Measurements from ENCODE around the gene MFSD6. TPM values are rescaled to one million over a fixed set of nuclear protein-coding genes. Genes with fewer than 3 reads are reported as not detected.
"Not testable (repeated sequence)": the region's sequence is repeated elsewhere in the genome, so short reads cannot be mapped to it uniquely, and the experiment has no call there.

The MFSD6 gene
- total RNA-seq, 2 donors from 2014 or later, result 13.5 to 20.8 TPM

DNA sequence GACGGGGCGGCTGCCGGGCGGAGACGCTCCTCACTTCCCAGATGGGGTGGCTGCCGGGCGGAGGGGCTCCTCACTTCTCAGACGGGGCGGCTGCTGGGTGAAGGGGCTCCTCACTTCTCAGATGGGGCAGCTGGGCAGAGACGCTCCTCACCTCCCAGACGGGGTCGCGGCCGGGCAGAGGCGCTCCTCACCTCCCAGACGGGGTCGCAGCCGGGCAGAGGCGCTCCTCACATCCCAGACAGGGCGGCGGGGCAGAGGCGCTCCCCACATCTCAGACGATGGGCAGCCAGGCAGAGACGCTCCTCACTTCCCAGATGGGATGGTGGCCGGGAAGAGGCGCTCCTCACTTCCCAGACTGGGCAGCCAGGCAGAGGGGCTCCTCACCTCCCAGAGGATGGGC, 22.7 kb downstream of the MFSD6 start:
- intact Hi-C loops (cut with DNase I); DNase-seq (ENCODE audit: low spot score): not testable (repeated sequence)

DNA sequence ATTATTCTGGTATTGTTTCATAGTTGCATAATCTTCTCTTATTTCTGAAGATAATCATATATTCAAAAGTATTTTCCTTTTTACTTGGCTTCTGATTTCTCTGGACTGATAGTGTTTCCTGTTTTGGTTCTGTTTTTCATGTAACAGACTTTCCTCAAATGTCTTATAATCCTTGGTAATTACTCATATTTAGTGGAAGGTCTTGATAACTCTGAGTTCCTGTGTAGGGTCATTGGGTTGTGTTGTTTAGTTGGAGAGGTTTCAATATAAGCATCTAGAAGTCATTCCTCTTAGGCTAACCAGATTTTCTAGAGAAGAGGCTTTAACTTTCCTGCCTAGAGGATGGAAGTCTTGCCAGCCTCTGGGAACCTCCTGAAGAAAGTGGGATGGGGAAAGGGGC, 23.8 kb downstream of the MFSD6 start:
- DNase-seq (ENCODE audit: low spot score), result no peak
- intact Hi-C loops (cut with DNase I), result no loop called here

DNA sequence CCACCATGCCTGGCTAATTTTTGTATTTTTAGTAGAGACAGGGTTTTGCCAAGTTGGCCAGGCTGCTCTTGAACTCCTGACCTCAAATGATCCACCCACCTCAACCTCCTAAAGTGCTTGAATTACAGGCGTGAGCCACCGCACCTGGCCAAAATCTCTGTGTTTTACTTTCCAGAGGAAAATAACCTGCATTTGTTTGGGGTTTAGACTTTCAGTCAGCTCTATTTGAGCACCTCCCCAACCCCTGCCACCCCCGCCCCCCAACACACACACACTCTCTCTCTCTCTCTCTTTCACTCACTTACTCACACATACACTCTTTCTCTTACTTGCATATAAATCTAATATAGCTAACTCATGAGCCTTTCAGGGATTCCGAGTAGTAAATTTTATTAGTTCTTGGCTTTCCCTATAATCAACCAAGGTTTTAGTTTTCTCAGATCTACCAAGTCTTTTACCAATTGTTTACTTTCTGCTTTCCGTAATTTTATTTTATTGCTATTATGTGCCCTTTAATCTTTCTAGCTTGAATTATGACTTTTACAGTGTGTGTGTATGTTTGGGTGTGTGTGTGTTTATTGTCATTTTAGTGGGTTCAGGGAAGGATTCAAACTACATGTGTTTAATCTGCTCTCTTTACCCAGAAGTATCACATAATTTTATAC, 24.5 kb downstream of the MFSD6 start:
- intact Hi-C loops (cut with DNase I), result no loop called here

DNA sequence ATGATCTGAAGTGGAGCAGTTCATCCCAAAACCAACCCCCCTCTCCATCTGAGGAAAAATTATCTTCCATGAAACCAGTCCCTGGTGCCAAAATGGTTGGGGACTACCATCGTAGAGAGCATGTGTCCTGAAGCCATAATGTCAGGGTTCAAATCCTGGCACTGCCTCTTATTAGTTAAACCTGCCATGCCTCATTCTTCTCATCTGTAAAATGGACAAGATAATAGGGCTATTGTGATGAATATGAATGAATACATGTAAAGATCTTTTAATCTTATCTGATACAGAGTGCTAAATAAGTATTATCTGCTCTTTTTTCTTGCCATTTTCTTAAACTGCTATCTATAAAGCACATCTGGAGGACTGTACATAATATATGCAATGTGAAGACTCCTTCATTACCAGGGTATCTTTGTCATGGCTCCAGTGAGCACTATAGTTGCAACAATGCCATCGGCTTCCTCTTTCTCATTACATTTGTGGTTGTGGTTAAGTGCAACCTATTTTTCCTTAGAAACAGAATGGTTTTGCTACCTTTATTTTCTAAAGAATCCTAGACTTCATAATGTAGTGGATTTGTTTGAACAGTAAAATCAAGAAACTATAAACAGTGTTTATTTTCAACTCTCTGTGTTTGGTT, 27.0 kb downstream of the MFSD6 start:
- DNase-seq (ENCODE audit: low spot score), result no peak
- intact Hi-C loops (cut with DNase I), result no loop called here

More for the DNA sequence above, 24.5 kb downstream of the MFSD6 start:
- DNase-seq (ENCODE audit: low spot score), result no peak

DNA sequence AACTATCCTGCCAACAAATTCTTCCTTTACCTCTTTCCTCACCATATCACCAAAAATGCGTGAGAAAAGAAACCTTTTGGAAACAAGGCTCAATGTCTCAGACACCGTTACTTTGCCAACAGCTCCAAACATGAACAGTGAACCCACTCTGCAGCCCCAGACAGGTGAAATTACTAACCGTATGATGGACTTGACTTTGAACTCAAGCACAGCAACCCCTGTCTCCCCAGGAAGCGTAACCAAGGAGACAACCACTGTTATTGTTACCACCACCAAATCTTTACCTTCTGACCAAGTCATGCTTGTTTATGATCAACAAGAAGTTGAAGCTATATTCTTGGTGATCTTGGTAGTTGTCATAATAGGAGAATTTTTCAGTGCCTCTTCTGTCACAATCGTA, 28.4 kb downstream of the MFSD6 start:
- intact Hi-C loops (cut with DNase I), result no loop called here
- no peak for DNase-seq (ENCODE audit: low spot score)

DNA sequence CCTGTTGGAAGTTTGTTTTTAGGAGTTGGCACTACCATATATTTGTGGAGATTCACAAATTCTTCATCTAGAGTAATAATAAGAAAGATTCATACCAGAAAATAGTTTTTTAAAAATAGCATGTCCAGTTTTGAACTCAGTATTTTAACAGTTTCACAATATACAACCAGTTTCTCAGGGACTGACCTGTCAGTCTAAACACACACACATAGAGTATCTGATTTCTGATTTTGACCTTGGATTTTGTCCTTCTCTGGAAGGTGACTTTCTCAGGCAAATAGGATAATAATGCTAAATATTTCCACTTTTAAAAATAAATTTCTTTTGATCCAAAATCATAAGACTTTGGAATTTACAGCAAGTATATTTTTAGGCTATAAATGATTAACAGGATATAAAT, 32.0 kb downstream of the MFSD6 start:
- intact Hi-C loops (cut with DNase I), result no loop called here
- no peak for DNase-seq (ENCODE audit: low spot score)

DNA sequence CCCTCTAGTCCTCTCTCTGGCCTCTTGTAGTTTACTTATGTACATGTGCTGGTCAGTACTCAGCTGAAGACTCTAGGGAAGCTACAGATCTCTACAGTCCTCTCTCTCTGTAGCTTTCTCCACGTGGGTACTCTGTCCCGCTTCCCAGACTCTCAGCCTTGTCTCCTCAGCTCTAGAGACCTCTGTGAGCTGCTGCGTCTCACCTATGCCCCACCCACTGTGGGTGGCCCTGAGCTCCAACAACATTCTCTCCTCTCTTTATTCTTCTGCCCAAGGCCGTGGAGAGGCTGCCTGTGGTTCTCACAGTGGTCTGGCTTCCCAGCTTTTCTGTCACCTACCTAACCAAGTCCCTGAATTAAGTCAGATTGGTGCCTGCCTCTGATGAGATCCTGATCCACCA, 33.4 kb downstream of the MFSD6 start:
- no peak for DNase-seq (ENCODE audit: low spot score)
- intact Hi-C loops (cut with DNase I), result no loop called here

DNA sequence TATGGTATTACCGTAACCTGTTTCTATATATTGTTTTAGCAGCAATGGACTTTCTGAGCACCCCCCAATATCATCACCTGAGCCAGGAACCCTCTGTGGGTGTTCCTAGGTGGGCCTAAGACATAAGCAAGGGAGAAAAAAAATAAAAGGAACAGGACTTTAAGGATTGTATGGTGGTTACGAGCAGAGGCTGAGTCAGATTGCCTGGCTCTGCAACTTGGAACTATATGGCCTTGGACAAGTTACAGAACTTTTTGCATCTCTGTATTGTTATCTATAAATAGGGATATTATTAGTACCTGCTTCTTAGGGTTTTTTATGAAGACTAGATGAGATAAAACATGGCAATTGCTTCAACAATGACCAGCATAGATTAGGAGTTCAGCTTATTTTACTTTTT, 34.9 kb downstream of the MFSD6 start:
- intact Hi-C loops (cut with DNase I), result no loop called here

DNA sequence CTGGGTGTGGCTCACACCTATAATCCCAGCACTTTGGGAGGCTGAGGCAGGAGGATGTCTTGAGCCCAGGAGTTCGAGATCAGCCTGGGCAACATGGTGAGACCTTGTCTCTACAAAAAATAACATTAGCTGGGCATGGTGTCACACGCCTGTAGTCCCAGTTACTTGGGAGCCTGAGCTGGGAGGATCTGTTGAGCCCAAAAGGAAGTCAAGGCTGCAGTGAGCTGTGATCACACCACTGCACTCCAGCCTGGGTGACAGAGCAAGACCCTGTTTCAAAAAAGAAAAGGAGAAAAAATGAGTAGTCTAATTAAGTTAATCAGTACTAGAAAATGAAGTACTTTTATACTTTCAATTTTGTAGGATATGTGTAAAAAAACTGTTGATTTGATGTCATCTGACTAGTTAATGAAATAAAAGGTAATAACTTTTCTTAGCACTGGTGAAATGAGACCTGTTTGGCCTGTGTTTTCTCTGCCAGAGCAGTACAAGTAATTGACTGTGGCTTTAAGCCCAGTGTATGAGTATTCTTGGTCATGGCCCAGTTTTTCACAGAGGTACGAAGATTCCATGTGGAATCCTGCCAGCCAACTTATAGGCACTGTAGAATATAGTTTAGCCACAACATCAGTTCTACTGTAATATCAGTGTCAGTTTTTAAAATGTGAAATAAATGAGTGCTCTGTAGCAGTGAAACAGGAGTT, 35.8 kb downstream of the MFSD6 start:
- intact Hi-C loops (cut with DNase I), result no loop called here
- no peak for DNase-seq (ENCODE audit: low spot score)

More for the DNA sequence above, 34.9 kb downstream of the MFSD6 start:
- no peak for DNase-seq (ENCODE audit: low spot score)

DNA sequence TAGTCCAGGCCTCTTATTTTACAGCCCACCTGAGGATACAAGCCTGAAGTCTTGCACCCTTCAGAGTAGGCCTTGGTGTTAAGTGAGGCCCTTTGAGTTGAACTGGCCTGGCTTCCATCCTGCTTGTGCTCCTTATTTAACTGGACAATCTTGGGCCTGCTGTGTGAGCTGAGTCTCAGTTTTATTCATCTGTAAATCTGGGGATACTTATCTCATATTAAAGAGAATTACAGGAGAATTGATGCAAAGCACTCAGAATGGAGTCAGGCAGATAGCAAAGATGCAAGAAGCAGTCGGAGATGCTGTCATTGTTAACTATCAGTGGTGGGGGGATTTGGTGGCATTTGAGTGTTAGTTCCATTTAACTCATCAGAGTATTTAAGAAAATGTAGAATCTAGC, 36.8 kb downstream of the MFSD6 start:
- no peak for DNase-seq (ENCODE audit: low spot score)
- intact Hi-C loops (cut with DNase I), result no loop called here

DNA sequence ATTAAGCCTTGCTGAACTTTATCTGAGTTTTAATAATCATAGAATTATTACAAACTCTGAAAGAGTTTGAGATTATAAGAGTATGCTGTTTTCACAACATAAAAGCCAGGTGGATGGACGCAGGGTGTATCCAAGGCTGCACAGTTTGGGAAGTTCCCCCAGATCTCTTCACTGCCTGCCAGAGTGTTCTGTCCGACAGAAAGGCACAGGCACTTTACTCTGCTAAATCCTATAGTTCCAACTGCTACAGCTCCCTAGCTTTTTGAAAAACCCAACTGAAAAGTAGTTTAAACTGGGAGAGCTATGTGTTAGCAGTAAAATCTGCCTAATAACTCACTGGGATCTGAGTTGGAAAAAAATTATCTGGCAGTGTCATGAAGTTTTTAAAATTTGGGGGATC, 38.0 kb downstream of the MFSD6 start:
- intact Hi-C loops (cut with DNase I), result no loop called here
- DNase-seq (ENCODE audit: low spot score), result no peak

DNA sequence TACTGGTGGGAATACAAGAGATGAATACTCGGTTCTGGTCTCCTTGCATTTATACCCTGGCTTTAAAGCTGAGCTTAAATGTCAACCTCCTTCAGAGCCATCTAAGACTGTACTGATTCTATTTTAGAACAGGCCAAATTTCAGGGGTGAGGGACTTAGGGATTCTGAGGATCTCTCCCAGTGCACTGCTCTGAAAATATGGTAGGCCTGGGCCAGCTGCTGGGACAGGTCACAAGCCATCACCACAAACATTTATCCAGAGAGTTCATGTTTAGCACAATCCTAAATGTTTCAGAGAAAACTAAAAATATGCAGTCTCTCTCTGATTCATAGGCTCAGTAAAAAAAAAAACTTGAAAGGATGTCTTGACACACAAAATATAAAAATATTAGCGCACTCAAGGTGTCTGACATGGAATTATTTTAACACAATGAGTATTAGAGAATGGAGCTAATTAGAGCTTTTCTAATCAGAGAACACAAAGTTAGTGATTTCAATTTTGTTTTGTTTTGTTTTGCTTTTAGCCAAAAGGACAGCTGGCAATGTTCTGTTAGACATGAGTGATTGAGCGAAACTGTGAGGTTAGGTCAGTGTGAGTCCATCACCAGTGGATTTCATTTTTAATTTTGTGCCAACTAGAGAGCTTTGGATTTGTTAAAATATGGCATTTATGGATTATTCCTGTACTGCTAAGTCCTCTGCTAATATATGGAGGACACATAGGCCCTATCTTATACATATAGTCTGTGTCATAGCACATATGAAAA, 38.8 kb downstream of the MFSD6 start:
- no peak for DNase-seq (ENCODE audit: low spot score)
- intact Hi-C loops (cut with DNase I), result no loop called here

DNA sequence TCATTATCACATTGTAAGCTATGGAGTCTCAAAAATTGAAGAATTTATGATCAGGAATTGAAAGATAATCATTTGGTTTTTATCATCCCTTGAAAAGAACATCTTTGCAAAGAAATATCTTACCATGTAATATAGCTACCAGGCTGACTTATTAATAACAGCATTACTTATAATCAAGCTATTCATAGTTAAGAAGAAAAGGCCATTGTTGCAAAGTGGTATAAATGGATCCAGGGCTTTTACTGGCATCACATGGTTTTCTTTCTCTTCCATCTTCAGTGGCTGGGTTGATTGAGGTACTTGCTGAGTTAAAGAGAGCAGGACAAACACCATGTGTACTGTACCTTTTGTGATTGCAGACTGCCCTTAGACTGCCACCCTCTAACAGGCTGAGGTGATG, 39.6 kb downstream of the MFSD6 start:
- intact Hi-C loops (cut with DNase I), result no loop called here
- no peak for DNase-seq (ENCODE audit: low spot score)

DNA sequence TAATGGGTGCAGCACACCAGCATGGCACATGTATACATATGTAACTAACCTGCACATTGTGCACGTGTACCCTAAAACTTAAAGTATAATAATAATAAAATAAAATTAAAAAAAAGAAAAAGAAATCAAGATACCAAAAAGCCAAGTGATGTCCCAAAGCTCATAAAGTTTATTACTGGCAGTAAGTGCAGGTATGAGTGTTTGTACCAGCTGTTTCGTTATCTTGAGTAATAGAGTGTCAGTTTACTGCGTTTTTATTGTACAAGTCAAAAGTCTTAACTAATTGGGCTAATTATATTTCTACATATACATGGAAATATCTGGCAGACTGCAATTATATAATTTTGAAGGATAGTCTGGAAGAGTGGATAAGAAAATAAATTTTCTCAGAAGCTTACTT, 41.8 kb downstream of the MFSD6 start:
- DNase-seq (ENCODE audit: low spot score), result no peak
- intact Hi-C loops (cut with DNase I), result no loop called here

DNA sequence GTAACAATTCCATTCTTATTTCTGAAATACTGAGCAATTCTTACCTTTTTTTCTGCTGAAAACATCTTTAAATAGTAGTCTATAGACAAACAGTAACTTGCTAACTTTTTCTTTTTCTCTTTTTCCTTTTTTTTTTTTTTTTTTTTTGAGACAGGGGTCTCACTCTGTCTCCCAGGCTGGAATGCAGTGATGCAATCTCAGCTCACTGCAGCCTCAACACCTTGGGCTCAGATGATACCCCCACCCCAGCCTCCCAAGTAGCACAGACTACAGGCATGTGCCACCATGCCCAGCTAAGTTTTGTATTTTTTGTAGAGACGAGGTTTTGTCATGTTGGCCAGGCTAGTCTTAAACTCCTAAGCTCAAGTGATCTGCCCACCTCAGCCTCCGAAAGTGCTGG, 42.2 kb downstream of the MFSD6 start:
- intact Hi-C loops (cut with DNase I), result no loop called here
- DNase-seq (ENCODE audit: low spot score), result no peak

DNA sequence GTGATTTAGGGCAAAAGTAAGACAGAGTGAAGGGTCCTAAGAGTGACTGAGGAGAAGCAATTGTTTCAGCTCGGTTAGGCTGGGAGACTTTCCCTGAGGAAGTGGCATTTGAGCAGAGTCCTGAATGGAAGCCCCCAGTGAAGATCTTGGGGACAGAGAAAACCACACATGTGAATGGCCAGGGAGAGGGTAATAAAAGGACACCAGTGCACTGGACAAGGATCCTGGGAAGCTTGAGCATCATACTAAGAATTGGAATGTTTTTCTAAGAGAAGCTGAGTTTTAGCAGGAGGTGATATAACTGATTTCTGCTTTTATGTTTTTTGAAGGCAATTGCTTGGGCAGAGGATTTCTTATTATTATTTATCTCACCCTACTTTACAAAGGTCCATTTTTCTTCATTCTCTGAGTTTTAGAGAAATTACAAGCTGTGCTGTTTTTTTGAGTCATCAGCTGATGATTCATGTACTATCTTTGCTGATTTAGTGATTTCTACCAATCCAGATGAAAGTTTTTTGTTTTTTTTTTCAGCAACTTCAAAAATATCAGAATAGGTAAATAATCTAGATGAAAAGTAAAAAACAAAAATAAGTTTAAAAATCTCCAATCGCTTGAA, 43.5 kb downstream of the MFSD6 start:
- DNase-seq (ENCODE audit: low spot score), result no peak
- intact Hi-C loops (cut with DNase I), result no loop called here

DNA sequence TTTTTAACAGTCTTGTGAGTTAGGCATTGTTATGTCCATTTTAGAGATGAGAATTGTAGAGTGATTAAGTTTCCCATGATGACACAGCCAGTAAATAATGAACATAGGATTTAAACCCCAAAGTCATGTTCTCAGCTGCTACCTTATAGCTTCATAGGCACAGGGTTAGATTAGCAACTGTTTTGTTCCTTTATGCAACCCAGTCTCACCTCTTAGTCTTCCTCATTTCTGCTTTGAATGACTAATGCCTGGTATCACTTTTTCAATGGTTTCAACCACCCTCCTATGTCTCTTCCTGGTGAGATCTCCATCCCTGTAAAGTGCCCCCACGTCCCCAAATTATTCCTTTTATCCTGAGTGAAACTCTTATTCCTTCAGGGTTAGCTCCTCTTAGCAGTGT, 44.3 kb downstream of the MFSD6 start:
- intact Hi-C loops (cut with DNase I), result no loop called here
- no peak for DNase-seq (ENCODE audit: low spot score)

DNA sequence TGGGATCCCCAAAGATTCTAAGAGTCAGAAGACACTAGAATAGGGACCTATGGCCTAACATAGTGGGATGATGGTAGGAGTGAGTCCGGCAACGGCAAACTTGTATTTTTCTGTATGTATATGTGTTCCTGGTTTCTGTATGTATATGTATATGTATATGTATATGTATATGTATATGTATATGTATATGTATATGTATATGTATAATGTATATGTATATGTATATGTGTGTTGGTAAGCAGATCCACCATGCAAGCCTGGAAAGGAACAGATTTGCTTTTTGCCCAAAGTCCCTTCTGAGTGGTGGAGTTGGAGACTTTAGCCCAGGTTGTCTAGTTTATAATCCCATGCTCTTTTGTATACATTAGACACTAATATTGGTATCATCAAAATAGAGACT, 46.6 kb downstream of the MFSD6 start:
- DNase-seq (ENCODE audit: low spot score), result no peak
- intact Hi-C loops (cut with DNase I), result loop anchor here in 1 of 2 donors (5.0 kb wide), 1 partner anchor 843 kb away; no protein-coding TSS in a partner anchor

DNA sequence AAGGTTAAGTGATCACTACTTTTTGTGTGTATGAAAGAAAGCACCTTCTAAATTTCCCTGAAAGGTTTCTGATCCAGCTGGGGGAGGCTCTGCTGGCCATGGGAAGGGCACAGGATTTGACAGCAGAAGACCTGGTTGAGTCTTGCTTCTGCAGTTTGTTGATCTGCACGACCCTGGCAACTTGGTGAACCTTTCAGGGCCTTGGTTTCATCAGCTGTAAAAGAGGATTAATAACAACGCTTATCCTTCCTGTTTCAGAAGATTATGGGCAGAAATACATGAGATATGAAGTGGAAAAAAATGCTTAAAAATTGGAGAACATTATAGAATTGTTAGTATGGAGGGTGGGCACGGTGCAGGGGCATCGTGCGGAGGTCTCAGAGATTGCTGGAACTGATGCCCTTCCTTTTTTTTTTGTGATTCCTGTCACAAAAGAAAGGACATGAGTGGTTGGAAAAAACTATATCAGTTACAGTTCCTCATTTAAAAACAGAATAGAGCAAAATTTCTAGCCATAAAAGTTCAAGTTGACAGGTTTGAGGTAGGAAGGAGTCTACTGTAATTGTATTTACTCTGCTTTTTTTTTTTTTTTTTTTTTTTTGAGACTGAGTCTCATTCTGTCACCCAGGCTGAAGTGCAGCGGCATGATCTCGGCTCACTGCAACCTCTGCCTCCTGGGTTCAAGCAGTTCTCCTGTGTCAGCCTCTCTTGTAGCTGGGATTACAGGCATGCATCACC, 47.4 kb downstream of the MFSD6 start:
- no peak for DNase-seq (ENCODE audit: low spot score)
- intact Hi-C loops (cut with DNase I), result loop anchor here in 1 of 2 donors (5.0 kb wide), 1 partner anchor 842 kb away; no protein-coding TSS in a partner anchor

Data from posterior vena cava (tissue), 2 donors.